ENCODE results near the gene SREBF2. TPM values are rescaled to one million over a fixed set of nuclear protein-coding genes. Genes with fewer than 3 reads are reported as not detected.

Gene SREBF2
- total and polyA plus RNA-seq, 9 of the 15 experiments (the other 6 are each of a cell fraction or from before 2014, with no cell fraction given) = 1.1 to 84.2 (median 26.9) TPM

GRCh38 chr22:41848468-41848867, 15.6 kb downstream of the SREBF2 start:
- H3K9me3 ChIP-seq (replicated peaks; ENCODE audit: control insufficient read depth, insufficient read depth, low read depth, low read length) = no peaks in the 10 kb centered on the region
- peak overlapping the region in 1 of 2 experiments; percentile 1; a peak in 1 of 4 replicates for H3K9ac ChIP-seq (ENCODE audit: insufficient read depth in 1 of 2, low read depth in 2 of 2, low read length in 2 of 2)
- H3K9me1 ChIP-seq (ENCODE audit: control insufficient read depth, insufficient read depth, low read length) = peaks cover 16% of the 10 kb centered on the region
- no peak overlapping the region for H3K4me2 ChIP-seq (ENCODE audit: insufficient read depth, low read length)
- in situ Hi-C loops (cut with MboI) = no loop called here
- BruUV-seq (replicated peaks) = no TSS peak
- no peak overlapping the region for H2AFZ ChIP-seq (ENCODE audit: low read depth, low read length)
- CTCF ChIA-PET (ENCODE audit: low intra/inter-chr PET ratio) = no interaction called here
- H3K27ac ChIP-seq (ENCODE audit: extremely low read depth, low read depth, low read length) = no peak overlapping the region
- no peak for FAIRE-seq
- no peaks in the 10 kb centered on the region for H3K27me3 ChIP-seq (ENCODE audit: control insufficient read depth in 2 of 2, insufficient read depth in 2 of 2, low read length in 2 of 2)
- intact Hi-C loops (cut with micrococcal nuclease) = no loop called here
- 47% methylated on average over 4 of the region's 5 CpGs for WGBS (ENCODE audit: insufficient coverage, low coverage, missing lambda C conversion rate)
- peaks cover 22 to 44% of the 10 kb centered on the region in 2 experiments; a peak in 4 of 5 replicates for H3K4me1 ChIP-seq (replicated peaks in 1 of 2; ENCODE audit: control insufficient read depth in 2 of 2, insufficient read depth in 2 of 2, low read length in 2 of 2)
- H3K36me3 ChIP-seq (ENCODE audit: control insufficient read depth, insufficient read depth, low read length) = peaks cover 36% of the 10 kb centered on the region
- peak in 1 of 4 experiments; percentile 53 for DNase-seq (ENCODE audit: extremely low read depth in 1 of 4, low spot score in 3 of 4)
- ATAC-seq = peak; percentile 74
- H3K4me3 ChIP-seq = no peak overlapping the region
- peaks cover 97% of the 10 kb centered on the region for H3K79me2 ChIP-seq (ENCODE audit: control insufficient read depth, insufficient read depth, low read length)
- peaks cover 46% of the 10 kb centered on the region for H4K20me1 ChIP-seq (replicated peaks; ENCODE audit: control insufficient read depth, insufficient read depth, low read length)
- POLR2A ChIA-PET = no interaction called here
- no peak for TF ChIP-seq TAF15 (IDR thresholded peaks at IDR 0.05; ENCODE audit: low read depth, low read length)
- no peak for TF ChIP-seq ZBED1 (IDR thresholded peaks at IDR 0.05)
- TF ChIP-seq RAD21 (CRISPR knock-in tag; conservative IDR thresholded peaks at IDR 0.05 in 1 of 2, IDR thresholded peaks at IDR 0.05 in 1 of 2) = peak in 1 of 2 experiments; percentile 16; a peak in 1 of 4 replicates
- peak; percentile 18 for TF ChIP-seq PRDM10 (IDR thresholded peaks at IDR 0.05; ENCODE audit: partially characterized antibody)
- no peak for TF ChIP-seq STAT6 (CRISPR knock-in tag; IDR thresholded peaks at IDR 0.05)
- no peak for TF ChIP-seq NELFE (IDR thresholded peaks at IDR 0.05; ENCODE audit: insufficient read depth, insufficient read length)
- TF ChIP-seq CTCF (IDR thresholded peaks at IDR 0.05 in 2 of 3, conservative IDR thresholded peaks at IDR 0.05 in 1 of 3; ENCODE audit: insufficient read depth in 2 of 3, low read depth in 1 of 3, low read length in 3 of 3) = 0 out of 6 replicates have a peak, but pooled peaks of 1 of the 3 experiments have one; percentile 4
- peak; percentile 46; the same call in 1 of the 2 replicates for TF ChIP-seq CEBPG (CRISPR knock-in tag; IDR thresholded peaks at IDR 0.05)
- TF ChIP-seq CEBPG (tag; conservative IDR thresholded peaks at IDR 0.05 in 1 of 2, IDR thresholded peaks at IDR 0.05 in 1 of 2) = no peak
- peak; percentile 76 for TF ChIP-seq CEBPB (tag; IDR thresholded peaks at IDR 0.05)
